Bronchial epithelial cell (primary cell): Measurements from ENCODE around the gene PDE2A. TPM values are rescaled to one million over a fixed set of nuclear protein-coding genes. Genes with fewer than 3 reads are reported as not detected.

Experiments used
- DNase-seq: peaks from one replicate; pipeline ENCODE4 v3.0.0-alpha.2; 2010; ENCODE audit warnings: low read depth
- FAIRE-seq: peaks from 2 replicates; lab custom pipeline; 2011; peaks lifted over from hg19 to GRCh38; lab: Jason Lieb, UNC
- H3K27me3 ChIP-seq: 2 replicates; pipeline ENCODE4 v1.5.1; 2011; ENCODE audit warnings: low read length; ENCODE audit not compliant: control insufficient read depth, insufficient read depth
- H3K36me3 ChIP-seq: 2 replicates; pipeline ENCODE4 v1.5.1; 2011; ENCODE audit warnings: low read length; ENCODE audit not compliant: control insufficient read depth, insufficient read depth
- H3K4me3 ChIP-seq: 2 replicates; pipeline ENCODE4 v1.5.1; 2011; ENCODE audit warnings: mild to moderate bottlenecking, low read depth, low read length, control low read depth
- total RNA-seq: library from RNA; depleted of rRNA; stranded (reverse); fragments of >200 nt; gene quantifications from 2 replicates; pipeline ENCODE4 v1.2.1, GENCODE V29; 2014
- TF ChIP-seq, protein P1 (sequence below): IDR thresholded peaks from 2 replicates; pipeline ENCODE4 v1.5.1; 2011; ENCODE audit warnings: mild to moderate bottlenecking, moderate library complexity, low read length, control low read depth, inconsistent platforms; ENCODE audit not compliant: insufficient read depth, severe bottlenecking

The PDE2A gene
- total RNA-seq, 1 donor from 2014 or later: 1.6 TPM

DNA sequence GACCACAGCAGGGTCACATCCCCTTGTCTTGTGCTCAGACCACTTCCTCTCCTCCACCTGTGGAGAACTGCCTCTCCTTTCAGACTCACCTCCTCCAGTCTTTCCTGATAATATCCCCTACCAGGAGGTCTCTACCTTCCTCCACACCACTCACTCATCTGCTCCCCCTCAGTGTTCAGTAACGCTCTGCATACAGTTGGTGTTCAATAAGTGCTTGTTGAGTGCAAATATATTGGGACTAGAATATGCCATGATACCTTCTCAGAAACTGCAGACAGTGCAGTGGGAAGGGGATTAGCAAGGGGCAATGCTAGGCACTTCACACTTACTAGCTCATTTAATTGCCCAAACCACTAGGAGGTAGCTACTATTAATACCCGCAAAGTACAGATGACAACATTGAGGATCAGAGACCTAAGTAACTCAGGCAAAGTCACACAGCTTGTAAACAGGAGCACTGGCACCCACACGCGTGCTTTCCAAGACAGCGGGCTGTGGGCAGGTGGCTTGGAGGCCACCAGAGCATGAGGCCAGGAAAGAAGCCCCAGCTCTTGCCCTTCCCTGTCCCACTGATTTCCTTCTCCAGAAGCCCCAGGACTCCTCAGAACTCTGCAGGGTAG is 8.1 kb upstream of the PDE2A start:
- TF ChIP-seq, protein P1, sequence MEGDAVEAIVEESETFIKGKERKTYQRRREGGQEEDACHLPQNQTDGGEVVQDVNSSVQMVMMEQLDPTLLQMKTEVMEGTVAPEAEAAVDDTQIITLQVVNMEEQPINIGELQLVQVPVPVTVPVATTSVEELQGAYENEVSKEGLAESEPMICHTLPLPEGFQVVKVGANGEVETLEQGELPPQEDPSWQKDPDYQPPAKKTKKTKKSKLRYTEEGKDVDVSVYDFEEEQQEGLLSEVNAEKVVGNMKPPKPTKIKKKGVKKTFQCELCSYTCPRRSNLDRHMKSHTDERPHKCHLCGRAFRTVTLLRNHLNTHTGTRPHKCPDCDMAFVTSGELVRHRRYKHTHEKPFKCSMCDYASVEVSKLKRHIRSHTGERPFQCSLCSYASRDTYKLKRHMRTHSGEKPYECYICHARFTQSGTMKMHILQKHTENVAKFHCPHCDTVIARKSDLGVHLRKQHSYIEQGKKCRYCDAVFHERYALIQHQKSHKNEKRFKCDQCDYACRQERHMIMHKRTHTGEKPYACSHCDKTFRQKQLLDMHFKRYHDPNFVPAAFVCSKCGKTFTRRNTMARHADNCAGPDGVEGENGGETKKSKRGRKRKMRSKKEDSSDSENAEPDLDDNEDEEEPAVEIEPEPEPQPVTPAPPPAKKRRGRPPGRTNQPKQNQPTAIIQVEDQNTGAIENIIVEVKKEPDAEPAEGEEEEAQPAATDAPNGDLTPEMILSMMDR: no peak
- peak; percentile 58 for FAIRE-seq
- no peak for DNase-seq
- H3K36me3 ChIP-seq: peaks cover 13% of the 10 kb centered on the region
- no peaks in the 10 kb centered on the region for H3K27me3 ChIP-seq
- no peak overlapping the region for H3K4me3 ChIP-seq

DNA sequence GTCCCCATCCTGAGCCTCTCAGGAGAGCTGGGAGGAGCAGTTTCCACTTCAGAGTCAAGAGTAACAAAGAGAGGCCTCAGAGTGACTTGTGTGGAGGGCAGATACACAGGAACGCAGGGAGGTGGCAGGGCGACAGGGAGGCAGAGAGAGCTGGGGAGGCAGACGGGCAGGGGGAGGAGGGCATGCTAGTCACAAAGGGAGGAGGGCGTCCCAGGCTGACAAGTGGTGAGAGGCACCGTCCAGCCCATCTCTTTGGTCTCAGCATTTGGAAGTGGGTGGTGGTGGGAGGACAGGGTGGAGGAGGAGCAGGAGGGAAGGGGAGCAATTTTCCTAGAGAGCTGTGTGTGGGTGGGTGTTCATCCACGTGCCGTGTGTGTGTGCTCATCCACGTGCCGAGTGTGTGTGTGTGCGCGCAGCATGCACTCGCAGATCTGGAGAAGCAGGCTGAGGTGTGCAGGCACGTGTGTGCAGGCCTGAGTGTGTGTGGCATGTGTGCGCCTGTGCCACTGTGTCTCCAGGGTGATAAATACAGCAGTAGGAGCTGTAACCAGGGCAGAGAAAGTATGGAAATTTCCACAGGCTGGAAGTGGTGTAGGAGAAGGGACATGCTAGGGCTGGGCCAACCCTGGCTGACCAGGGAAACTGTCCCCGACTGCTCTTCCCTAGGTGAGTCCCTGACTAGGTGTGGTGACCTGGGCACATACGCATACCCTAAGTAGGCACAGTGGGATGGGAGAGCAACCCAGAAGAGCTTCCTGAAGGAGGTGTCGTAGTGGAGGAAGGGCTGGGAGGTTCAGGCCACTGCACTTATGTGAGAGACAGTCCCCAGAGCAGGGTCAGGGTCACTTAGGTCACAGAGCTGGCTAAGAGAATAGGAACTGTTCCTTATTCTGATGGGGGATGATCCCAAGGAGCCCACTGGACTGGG is 7.3 kb upstream of the PDE2A start:
- no peak for FAIRE-seq
- TF ChIP-seq, protein P1: no peak

DNA sequence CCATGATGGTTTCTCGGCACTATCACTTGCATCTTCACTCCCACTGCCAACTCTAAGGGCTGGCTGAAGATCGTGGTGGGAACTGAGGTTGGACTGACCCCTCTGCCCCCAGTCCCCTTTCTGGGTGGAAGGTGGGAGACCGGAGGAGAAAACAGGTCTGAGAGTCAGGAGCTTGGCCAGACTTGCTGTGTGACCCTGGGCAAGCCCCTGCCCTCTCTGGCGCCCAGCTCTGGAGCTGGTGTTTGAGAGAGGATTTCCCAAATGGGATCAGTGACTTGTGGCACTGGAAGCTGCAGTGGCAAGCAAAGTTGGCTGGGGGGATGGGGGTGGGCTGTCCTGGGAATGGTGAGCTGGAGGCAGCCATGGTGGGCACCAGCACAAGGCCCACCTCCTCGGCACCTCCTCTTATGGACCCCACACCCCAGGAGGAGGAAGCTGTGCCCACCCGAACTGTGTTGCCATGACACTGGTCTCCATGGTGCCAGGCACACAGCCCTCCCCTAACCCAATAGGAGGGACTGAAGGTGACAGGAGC is 6.5 kb upstream of the PDE2A start:
- Histone ChIP-seq H3K27me3 (peaks cover 11% of the 10 kb centered on the region), H3K36me3 (peaks cover 9% of the 10 kb centered on the region), H3K4me3 (no peak overlapping the region)
- TF ChIP-seq, protein P1: no peak
- DNase-seq (no peak), FAIRE-seq (no peak)

More for the DNA sequence above, 7.3 kb upstream of the PDE2A start:
- DNase-seq: peak; percentile 26
- Histone ChIP-seq H3K27me3 (peaks cover 5% of the 10 kb centered on the region), H3K36me3 (peaks cover 12% of the 10 kb centered on the region), H3K4me3 (no peak overlapping the region)

DNA sequence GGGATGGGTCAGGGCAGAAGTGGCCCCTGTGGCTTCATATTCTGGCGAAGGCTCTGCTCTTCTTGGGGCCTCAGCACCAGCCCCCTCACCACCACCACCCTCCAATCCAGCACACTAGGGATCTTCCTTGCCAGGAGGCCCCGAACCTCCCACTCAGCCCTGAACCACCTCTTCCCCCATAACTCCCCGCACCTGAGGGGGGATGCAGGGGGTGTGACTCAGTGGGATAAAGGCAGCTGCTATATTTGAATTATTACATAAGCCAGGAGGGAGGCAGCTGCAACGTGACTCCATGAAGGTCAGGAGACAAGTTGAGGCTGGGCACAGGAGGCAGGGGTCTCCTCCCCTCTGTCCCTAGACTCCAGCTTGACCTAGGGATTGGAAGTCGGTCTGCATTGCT is 5.6 kb upstream of the PDE2A start:
- H3K27me3 ChIP-seq: peaks cover 12% of the 10 kb centered on the region
- peaks cover 4% of the 10 kb centered on the region for H3K36me3 ChIP-seq
- TF ChIP-seq, protein P1: no peak
- no peak for FAIRE-seq
- no peak overlapping the region for H3K4me3 ChIP-seq
- no peak for DNase-seq

DNA sequence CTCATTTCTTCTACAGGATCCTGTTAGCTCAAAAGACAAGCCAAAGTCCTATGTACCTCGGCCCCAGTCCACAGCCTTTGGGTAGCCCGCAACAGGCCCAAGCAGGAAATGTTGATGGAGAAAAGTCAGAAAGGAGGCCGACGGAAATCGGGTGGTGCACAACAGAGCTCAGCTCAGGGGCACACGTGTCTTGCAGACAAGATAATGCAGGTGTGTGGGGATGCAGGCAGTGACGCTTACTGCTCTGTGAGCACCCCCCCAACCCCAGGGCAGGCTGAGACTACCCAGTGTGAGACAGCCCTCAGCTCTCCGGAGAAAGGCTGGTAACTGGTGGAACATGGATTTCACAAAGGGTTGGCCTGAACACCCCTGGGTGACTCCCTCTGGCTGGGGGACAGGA is 4.3 kb upstream of the PDE2A start:
- Histone ChIP-seq H3K36me3 (no peaks in the 10 kb centered on the region), H3K4me3 (no peak overlapping the region), H3K27me3 (peaks cover 19% of the 10 kb centered on the region)
- TF ChIP-seq, protein P1: no peak
- DNase-seq: no peak
- no peak for FAIRE-seq
